ENCODE measurements around the gene SPATA2.

The SPATA2 gene

DNA sequence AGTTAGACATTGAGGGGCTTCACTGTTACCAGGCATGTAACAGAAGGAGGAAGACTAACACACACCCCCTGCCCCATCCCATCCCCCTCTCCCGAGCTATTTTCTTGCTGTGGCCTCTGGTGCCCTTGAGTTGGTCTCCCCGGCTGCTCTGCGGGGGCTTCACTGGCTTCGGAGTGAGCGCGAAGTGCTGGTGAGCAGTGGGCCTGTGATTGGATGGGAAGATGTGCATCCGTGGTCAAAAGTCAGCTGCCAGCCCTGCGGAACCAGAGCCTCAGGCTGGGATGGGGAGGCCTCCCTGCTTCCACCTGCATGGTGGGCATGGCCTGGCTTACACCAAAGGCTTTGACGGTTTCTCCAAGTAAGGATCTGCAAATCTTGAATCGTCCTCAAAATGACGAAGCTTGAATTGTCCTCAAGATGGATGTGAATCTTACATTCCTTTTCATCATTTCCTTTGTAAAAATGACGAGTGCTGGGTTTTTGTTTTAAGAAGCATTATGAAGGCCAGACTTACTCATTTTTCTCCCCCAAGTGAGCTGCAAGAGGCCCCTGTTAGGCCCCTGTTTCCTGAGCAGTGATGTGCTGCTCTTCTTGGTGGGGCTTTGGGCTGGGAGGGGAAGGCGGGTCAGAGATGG is 23.7 kb downstream of the SPATA2 start:
- no peak for ATAC-seq (ENCODE audit: insufficient read depth, low read depth)
- Histone ChIP-seq H3K4me3 (ENCODE audit: low read depth in 1 of 2, low read length in 2 of 2) (no peak overlapping the region), H3K27ac (ENCODE audit: low read length) (no peak overlapping the region), H4K20me1 (ENCODE audit: insufficient read depth, low read length) (peaks cover 21% of the 10 kb centered on the region), H3K4me2 (ENCODE audit: insufficient read depth, low read length) (no peak overlapping the region), H3K4me1 (ENCODE audit: insufficient read depth, low read length) (no peaks in the 10 kb centered on the region), H3K27me3 (ENCODE audit: insufficient read depth, low read length, poor library complexity) (no peaks in the 10 kb centered on the region), H3K9ac (ENCODE audit: low read depth, low read length) (no peak overlapping the region), H3K36me3 (ENCODE audit: insufficient read depth, low read length) (peaks cover 29% of the 10 kb centered on the region), H2AFZ (ENCODE audit: low read depth, low read length) (no peak overlapping the region), H3K9me3 (ENCODE audit: insufficient read depth, low read length, severe bottlenecking) (no peaks in the 10 kb centered on the region), H3K79me2 (ENCODE audit: insufficient read depth, low read length) (no peaks in the 10 kb centered on the region)
- no peak for DNase-seq
- TF ChIP-seq, protein P1, sequence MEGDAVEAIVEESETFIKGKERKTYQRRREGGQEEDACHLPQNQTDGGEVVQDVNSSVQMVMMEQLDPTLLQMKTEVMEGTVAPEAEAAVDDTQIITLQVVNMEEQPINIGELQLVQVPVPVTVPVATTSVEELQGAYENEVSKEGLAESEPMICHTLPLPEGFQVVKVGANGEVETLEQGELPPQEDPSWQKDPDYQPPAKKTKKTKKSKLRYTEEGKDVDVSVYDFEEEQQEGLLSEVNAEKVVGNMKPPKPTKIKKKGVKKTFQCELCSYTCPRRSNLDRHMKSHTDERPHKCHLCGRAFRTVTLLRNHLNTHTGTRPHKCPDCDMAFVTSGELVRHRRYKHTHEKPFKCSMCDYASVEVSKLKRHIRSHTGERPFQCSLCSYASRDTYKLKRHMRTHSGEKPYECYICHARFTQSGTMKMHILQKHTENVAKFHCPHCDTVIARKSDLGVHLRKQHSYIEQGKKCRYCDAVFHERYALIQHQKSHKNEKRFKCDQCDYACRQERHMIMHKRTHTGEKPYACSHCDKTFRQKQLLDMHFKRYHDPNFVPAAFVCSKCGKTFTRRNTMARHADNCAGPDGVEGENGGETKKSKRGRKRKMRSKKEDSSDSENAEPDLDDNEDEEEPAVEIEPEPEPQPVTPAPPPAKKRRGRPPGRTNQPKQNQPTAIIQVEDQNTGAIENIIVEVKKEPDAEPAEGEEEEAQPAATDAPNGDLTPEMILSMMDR (IDR thresholded peaks at IDR 0.05; ENCODE audit: borderline replicate concordance, extremely low read depth, low read length, poor library complexity, severe bottlenecking) = no peak
- TF ChIP-seq EZH2 (IDR thresholded peaks at IDR 0.05; ENCODE audit: borderline replicate concordance, low read depth, low read length, severe bottlenecking) = no peak

DNA sequence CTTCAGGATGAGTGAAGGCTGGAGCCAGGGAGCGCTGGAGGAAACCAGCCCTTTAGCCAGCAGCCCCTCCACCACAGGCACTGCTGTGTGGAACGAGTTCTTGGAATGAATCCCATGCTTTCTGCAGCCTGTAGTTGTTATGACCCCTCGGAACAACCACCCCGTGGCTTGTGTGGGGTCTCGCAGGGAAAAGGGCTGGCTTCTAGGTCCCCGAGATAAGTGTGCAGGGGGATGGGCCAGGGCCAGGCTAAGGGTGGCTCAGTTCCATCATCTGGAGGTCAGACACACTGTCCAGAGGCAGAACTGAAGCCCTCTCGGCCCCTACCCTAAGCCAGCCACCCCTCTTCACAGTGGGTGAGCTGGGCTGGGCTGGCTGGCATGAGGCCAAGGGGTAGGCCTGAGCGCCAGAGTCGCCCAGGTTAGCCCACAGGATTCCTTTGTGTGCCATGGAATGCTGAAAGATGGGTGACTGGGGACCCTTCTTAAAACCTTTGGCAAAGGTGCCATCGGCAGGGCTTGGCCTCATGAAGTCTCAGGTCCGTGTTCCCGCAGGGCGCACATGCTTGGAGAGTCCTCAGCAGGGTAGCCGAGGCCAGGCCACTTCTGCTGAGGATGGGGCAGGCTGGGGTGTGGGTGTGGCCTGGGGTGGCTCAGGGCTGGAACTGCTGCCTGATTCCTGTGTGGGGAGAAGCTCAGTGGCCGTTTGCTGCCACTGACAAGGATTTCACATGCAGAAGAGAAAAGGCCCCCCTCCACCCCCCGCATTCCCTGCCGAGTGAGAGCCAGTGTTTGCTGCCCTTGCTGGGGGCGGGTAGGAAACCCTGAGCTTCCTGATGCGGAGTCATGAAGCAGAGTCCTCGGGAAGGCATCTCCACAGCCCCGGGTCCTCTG is 24.6 kb downstream of the SPATA2 start:
- DNase-seq (no peak), ATAC-seq (ENCODE audit: insufficient read depth, low read depth) (no peak)
- no peaks in the 10 kb centered on the region for H3K4me1 ChIP-seq (ENCODE audit: insufficient read depth, low read length)
- H3K27me3 ChIP-seq (ENCODE audit: insufficient read depth, low read length, poor library complexity) = no peaks in the 10 kb centered on the region
- no peak overlapping the region for H3K4me2 ChIP-seq (ENCODE audit: insufficient read depth, low read length)
- no peak overlapping the region for H2AFZ ChIP-seq (ENCODE audit: low read depth, low read length)
- H3K9ac ChIP-seq (ENCODE audit: low read depth, low read length) = no peak overlapping the region
- TF ChIP-seq, protein P1 (IDR thresholded peaks at IDR 0.05; ENCODE audit: borderline replicate concordance, extremely low read depth, low read length, poor library complexity, severe bottlenecking) = no peak
- no peak for TF ChIP-seq EZH2 (IDR thresholded peaks at IDR 0.05; ENCODE audit: borderline replicate concordance, low read depth, low read length, severe bottlenecking)
- peaks cover 37% of the 10 kb centered on the region for H3K36me3 ChIP-seq (ENCODE audit: insufficient read depth, low read length)
- no peak overlapping the region for H3K4me3 ChIP-seq (ENCODE audit: low read depth in 1 of 2, low read length in 2 of 2)
- H3K9me3 ChIP-seq (ENCODE audit: insufficient read depth, low read length, severe bottlenecking) = no peaks in the 10 kb centered on the region
- no peaks in the 10 kb centered on the region for H3K79me2 ChIP-seq (ENCODE audit: insufficient read depth, low read length)
- no peak overlapping the region for H3K27ac ChIP-seq (ENCODE audit: low read length)
- peaks cover 24% of the 10 kb centered on the region for H4K20me1 ChIP-seq (ENCODE audit: insufficient read depth, low read length)

DNA sequence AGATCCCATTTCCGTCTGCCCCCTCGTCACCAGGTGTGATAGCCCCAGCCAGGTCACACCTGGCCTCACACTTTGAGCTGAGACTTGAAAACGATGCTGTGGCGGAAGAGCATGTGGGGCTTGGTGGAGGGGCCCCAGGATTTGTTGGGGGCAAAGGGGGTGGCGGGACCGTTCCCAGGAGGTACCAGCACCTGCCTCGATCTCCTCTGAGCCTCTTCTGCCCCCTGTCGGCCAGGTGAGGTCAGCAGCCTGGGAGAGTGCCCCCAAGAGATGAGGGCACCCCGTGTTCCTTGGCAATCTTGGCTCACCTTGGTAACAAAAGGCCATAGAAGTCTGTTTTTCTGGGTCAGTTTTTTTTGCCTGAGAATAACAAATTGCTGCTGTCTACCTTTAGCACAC is 25.4 kb downstream of the SPATA2 start:
- no peak overlapping the region for H2AFZ ChIP-seq (ENCODE audit: low read depth, low read length)
- no peaks in the 10 kb centered on the region for H3K27me3 ChIP-seq (ENCODE audit: insufficient read depth, low read length, poor library complexity)
- H3K9ac ChIP-seq (ENCODE audit: low read depth, low read length) = no peak overlapping the region
- TF ChIP-seq, protein P1 (IDR thresholded peaks at IDR 0.05; ENCODE audit: borderline replicate concordance, extremely low read depth, low read length, poor library complexity, severe bottlenecking) = no peak
- TF ChIP-seq EZH2 (IDR thresholded peaks at IDR 0.05; ENCODE audit: borderline replicate concordance, low read depth, low read length, severe bottlenecking) = no peak
- H3K9me3 ChIP-seq (ENCODE audit: insufficient read depth, low read length, severe bottlenecking) = no peaks in the 10 kb centered on the region
- H3K4me3 ChIP-seq (ENCODE audit: low read depth in 1 of 2, low read length in 2 of 2) = no peak overlapping the region
- H4K20me1 ChIP-seq (ENCODE audit: insufficient read depth, low read length) = peaks cover 24% of the 10 kb centered on the region
- no peaks in the 10 kb centered on the region for H3K79me2 ChIP-seq (ENCODE audit: insufficient read depth, low read length)
- H3K4me1 ChIP-seq (ENCODE audit: insufficient read depth, low read length) = no peaks in the 10 kb centered on the region
- ATAC-seq (ENCODE audit: insufficient read depth, low read depth) (no peak), DNase-seq (no peak)
- no peak overlapping the region for H3K4me2 ChIP-seq (ENCODE audit: insufficient read depth, low read length)
- H3K27ac ChIP-seq (ENCODE audit: low read length) = no peak overlapping the region
- H3K36me3 ChIP-seq (ENCODE audit: insufficient read depth, low read length) = peaks cover 45% of the 10 kb centered on the region

Measured in DND-41 (cell line).